WTC11 (cell line): ENCODE results near the gene EHBP1. TPM values are rescaled to one million over a fixed set of nuclear protein-coding genes. Genes with fewer than 3 reads are reported as not detected.

Experiments used
- ATAC-seq: fragments of 200-7000 bp; cut with Tn5 transposase; 2 replicates; pipeline ENCODE4 v1.10.0; 2021; ENCODE audit warnings: mild to moderate bottlenecking, moderate library complexity
- CTCF ChIA-PET: fragments of 300-600 bp; sonication (Branson Sonifier 250); formaldehyde crosslinking; loops from one replicate; lab custom pipeline; 2021; ENCODE audit warnings: antibody characterized with exemption; lab: Charles Lee
- POLR2A ChIA-PET: fragments of 350-600 bp; sonication (Branson Sonifier 250); formaldehyde crosslinking; loops from one replicate; lab custom pipeline; 2021; ENCODE audit warnings: antibody characterized with exemption; lab: Charles Lee
- DNase-seq: peaks from one replicate; pipeline ENCODE4 v3.0.0; 2021; ENCODE audit warnings: low spot score
- H3K27ac Mint-ChIP-seq: 2 replicates; pipeline ENCODE4 v1.8.0; 2021; ENCODE audit warnings: mixed read lengths
- H3K27me3 Mint-ChIP-seq: 2 replicates; pipeline ENCODE4 v1.8.0; 2021; ENCODE audit warnings: low read depth, mild to moderate bottlenecking, moderate library complexity, mixed read lengths
- H3K36me3 Mint-ChIP-seq: 2 replicates; pipeline ENCODE4 v1.8.0; 2021; ENCODE audit warnings: mixed read lengths
- H3K4me1 Mint-ChIP-seq: 2 replicates; pipeline ENCODE4 v1.8.0; 2022; ENCODE audit warnings: mixed read lengths
- H3K4me3 Mint-ChIP-seq: 2 replicates; pipeline ENCODE4 v1.8.0; 2021; ENCODE audit warnings: mild to moderate bottlenecking, moderate library complexity, mixed read lengths
- H3K9me3 Mint-ChIP-seq: 2 replicates; pipeline ENCODE4 v1.8.0; 2021; ENCODE audit warnings: mixed read lengths
- ATF1 ChIP-seq: sonication (generic); formaldehyde crosslinking; IDR thresholded peaks from 2 replicates; pipeline ENCODE4 v1.8.1; 2023; ENCODE audit warnings: mild to moderate bottlenecking, moderate library complexity, missing genetic modification reagents
- ATF6 ChIP-seq: sonication (generic); formaldehyde crosslinking; IDR thresholded peaks from 2 replicates; pipeline ENCODE4 v1.8.1; 2023; ENCODE audit warnings: mild to moderate bottlenecking, missing genetic modification reagents
- CREM ChIP-seq: sonication (generic); formaldehyde crosslinking; IDR thresholded peaks from 2 replicates; pipeline ENCODE4 v1.8.1; 2022; ENCODE audit warnings: mild to moderate bottlenecking, missing genetic modification reagents, moderate library complexity
- E2F4 ChIP-seq: sonication (generic); formaldehyde crosslinking; IDR thresholded peaks from 2 replicates; pipeline ENCODE4 v1.8.1; 2022; ENCODE audit warnings: low read depth, mild to moderate bottlenecking, moderate library complexity, missing genetic modification reagents, borderline replicate concordance
- E2F5 ChIP-seq: sonication (generic); formaldehyde crosslinking; IDR thresholded peaks from 2 replicates; pipeline ENCODE4 v1.8.1; 2022; ENCODE audit warnings: mild to moderate bottlenecking, moderate library complexity, missing genetic modification reagents
- ETV6 ChIP-seq: sonication (generic); formaldehyde crosslinking; IDR thresholded peaks from 2 replicates; pipeline ENCODE4 v1.8.1; 2022; ENCODE audit warnings: mild to moderate bottlenecking, missing genetic modification reagents
- FOXJ3 ChIP-seq: sonication (generic); formaldehyde crosslinking; IDR thresholded peaks from 2 replicates; pipeline ENCODE4 v1.9.0; 2021; ENCODE audit warnings: missing genetic modification reagents, mild to moderate bottlenecking, borderline replicate concordance
- FOXP1 ChIP-seq: sonication (generic); formaldehyde crosslinking; IDR thresholded peaks from 2 replicates; pipeline ENCODE4 v1.8.0; 2022; ENCODE audit warnings: missing genetic modification reagents, mild to moderate bottlenecking, moderate library complexity, borderline replicate concordance
- GTF2I ChIP-seq: fragments of 250-450 bp; sonication (Bioruptor Pico); conservative IDR thresholded peaks from 2 replicates; pipeline ENCODE4 v1.4.0; 2021; ENCODE audit warnings: mild to moderate bottlenecking
- HMGXB4 ChIP-seq: sonication (generic); formaldehyde crosslinking; IDR thresholded peaks from 2 replicates; pipeline ENCODE4 v1.8.1; 2023; ENCODE audit warnings: mild to moderate bottlenecking, moderate library complexity, missing genetic modification reagents
- MYBL2 ChIP-seq: sonication (generic); formaldehyde crosslinking; IDR thresholded peaks from 2 replicates; pipeline ENCODE4 v1.8.1; 2023; ENCODE audit warnings: mild to moderate bottlenecking, moderate library complexity, missing genetic modification reagents
- NFYB ChIP-seq: sonication (generic); formaldehyde crosslinking; conservative IDR thresholded peaks from 2 replicates; pipeline ENCODE4 v1.8.0; 2022; ENCODE audit warnings: low read depth, missing genetic modification reagents
- NR2C2 ChIP-seq: sonication (generic); formaldehyde crosslinking; IDR thresholded peaks from 2 replicates; pipeline ENCODE4 v1.8.0; 2022; ENCODE audit warnings: mild to moderate bottlenecking, missing genetic modification reagents
- PRRX2 ChIP-seq: fragments of 250-450 bp; sonication (Bioruptor Pico); IDR thresholded peaks from 2 replicates; pipeline ENCODE4 v1.8.0; 2021; ENCODE audit warnings: mild to moderate bottlenecking
- SMAD3 ChIP-seq: sonication (generic); formaldehyde crosslinking; IDR thresholded peaks from 2 replicates; pipeline ENCODE4 v1.8.0; 2022; ENCODE audit warnings: missing genetic modification reagents, mild to moderate bottlenecking, borderline replicate concordance
- SP1 ChIP-seq: sonication (generic); formaldehyde crosslinking; conservative IDR thresholded peaks from 2 replicates; pipeline ENCODE4 v1.8.1; 2022; ENCODE audit warnings: missing genetic modification reagents
- TCF7 ChIP-seq: sonication (generic); formaldehyde crosslinking; IDR thresholded peaks from 2 replicates; pipeline ENCODE4 v1.8.0; 2022; ENCODE audit warnings: mild to moderate bottlenecking, low read depth, missing genetic modification reagents, moderate library complexity
- TEAD1 ChIP-seq: sonication (generic); formaldehyde crosslinking; IDR thresholded peaks from 2 replicates; pipeline ENCODE4 v1.8.0; 2022; ENCODE audit warnings: mild to moderate bottlenecking, missing genetic modification reagents
- TEAD4 ChIP-seq: sonication (generic); formaldehyde crosslinking; IDR thresholded peaks from 2 replicates; pipeline ENCODE4 v1.8.0; 2022; ENCODE audit warnings: mild to moderate bottlenecking, missing genetic modification reagents
- ZBTB21 ChIP-seq: sonication (generic); formaldehyde crosslinking; IDR thresholded peaks from 2 replicates; pipeline ENCODE4 v1.8.1; 2023; ENCODE audit warnings: mild to moderate bottlenecking, missing genetic modification reagents, borderline replicate concordance
- ZNF121 ChIP-seq: sonication (generic); formaldehyde crosslinking; IDR thresholded peaks from 2 replicates; pipeline ENCODE4 v1.8.0; 2023; ENCODE audit warnings: missing genetic modification reagents
- ZNF232 ChIP-seq: sonication (generic); formaldehyde crosslinking; IDR thresholded peaks from 2 replicates; pipeline ENCODE4 v1.8.0; 2022; ENCODE audit warnings: mild to moderate bottlenecking, missing genetic modification reagents
- ZNF671 ChIP-seq: fragments of 250-450 bp; sonication (Bioruptor Pico); IDR thresholded peaks from 2 replicates; pipeline ENCODE4 v1.8.0; 2021; ENCODE audit warnings: mild to moderate bottlenecking
- total RNA-seq: library from RNA; stranded (reverse); gene quantifications from 3 replicates; pipeline ENCODE4 v1.2.3, GENCODE V29; 2021

EHBP1 gene
- total RNA-seq, 1 experiment from 2014 or later = 36.4 TPM

- ChIA-PET CTCF (interaction anchor here (2.2 kb wide), 1 partner anchor 216 kb away, joined by 9 read pairs; no protein-coding TSS in a partner anchor), POLR2A (interaction anchor here (0.5 kb wide), 1 partner anchor 141 kb away, joined by 3 read pairs; no protein-coding TSS in a partner anchor)
- H3K4me1 Mint-ChIP-seq = peaks cover 13% of the 10 kb centered on the region
- no peaks in the 10 kb centered on the region for H3K27me3 Mint-ChIP-seq
- no peak overlapping the region for H3K4me3 Mint-ChIP-seq
- TF ChIP-seq NFYB (CRISPR knock-in tag) (no peak), ZNF121 (CRISPR knock-in tag) (no peak), TEAD4 (peak; percentile 84; the same call in 1 of the 2 replicates), TCF7 (CRISPR knock-in tag) (no peak), ZNF232 (no peak), NR2C2 (CRISPR knock-in tag) (no peak), FOXP1 (CRISPR knock-in tag) (no peak), TEAD1 (CRISPR knock-in tag) (peak; percentile 74; the same call in 1 of the 2 replicates), ATF6 (no peak), ETV6 (CRISPR knock-in tag) (no peak), ZBTB21 (no peak), PRRX2 (CRISPR knock-in tag) (no peak)
- H3K9me3 Mint-ChIP-seq = no peaks in the 10 kb centered on the region
- DNase-seq (peak; percentile 48), ATAC-seq (peak; percentile 100)
- H3K36me3 Mint-ChIP-seq = no peaks in the 10 kb centered on the region
- peak overlapping the region; percentile 64 for H3K27ac Mint-ChIP-seq
Measured at GRCh38 chr2:62672601-62673000, 32.9 kb upstream of the EHBP1 start.

GRCh38 chr2:62675062-62675461, 30.5 kb upstream of the EHBP1 start:
- ChIA-PET POLR2A (no interaction called here), CTCF (no interaction called here)
- Mint-ChIP-seq H3K4me3 (no peak overlapping the region), H3K4me1 (peaks cover 17% of the 10 kb centered on the region), H3K9me3 (no peaks in the 10 kb centered on the region), H3K36me3 (no peaks in the 10 kb centered on the region), H3K27me3 (no peaks in the 10 kb centered on the region), H3K27ac (no peak overlapping the region)
- no peak for DNase-seq
- ATAC-seq = no peak
- no peak for TF ChIP-seq NFYB (CRISPR knock-in tag)
- TF ChIP-seq CREM (CRISPR knock-in tag) = no peak
- no peak for TF ChIP-seq ZNF671
- TF ChIP-seq ATF1 = no peak
- no peak for TF ChIP-seq MYBL2 (CRISPR knock-in tag)
- no peak for TF ChIP-seq HMGXB4 (CRISPR knock-in tag)
- no peak for TF ChIP-seq SMAD3 (CRISPR knock-in tag)
- no peak for TF ChIP-seq E2F4
- no peak for TF ChIP-seq E2F5 (CRISPR knock-in tag)
- TF ChIP-seq FOXJ3 (CRISPR knock-in tag) = no peak
- no peak for TF ChIP-seq SP1 (CRISPR knock-in tag)
- no peak for TF ChIP-seq GTF2I (CRISPR knock-in tag)
